Measurements from ENCODE around the gene SREBF2.

- TF ChIP-seq POLR2A (IDR thresholded peaks at IDR 0.05; ENCODE audit: low read depth, low read length) (no peak), TAF1 (IDR thresholded peaks at IDR 0.05; ENCODE audit: borderline replicate concordance, low read depth, low read length) (no peak), POLR2AphosphoS5 (IDR thresholded peaks at IDR 0.05; ENCODE audit: low read depth, low read length) (no peak)
Measured at GRCh38 chr22:41805639-41806038, 27.3 kb upstream of the SREBF2 start.

Data from GM12892 (cell line).